K562 (cell line): Measurements from ENCODE around the gene ZDHHC11. TPM values are rescaled to one million over a fixed set of nuclear protein-coding genes. Genes with fewer than 3 reads are reported as not detected.
A peak's percentile ranks its signal among the peaks of the same experiment; 100 is the strongest.

Experiments
- ATAC-seq: fragments of 200-7000 bp; cut with Tn5 transposase; 3 replicates; pipeline ENCODE4 v1.9.1; 2020; ENCODE audit warnings: moderate library complexity
- BruUV-seq: library from RNA; stranded (reverse); fragments of 400-500 nt; replicated peaks from 2 replicates; lab custom pipeline; 2021; lab: Mats Ljungman, UMichigan
- CTCF ChIA-PET: fragments of 300-600 bp; formaldehyde crosslinking; extraction: SDS; loops from one replicate; lab custom pipeline; 2021; ENCODE audit warnings: low intra/inter-chr PET ratio; lab: Yijun Ruan, JAX
- POLR2A ChIA-PET: fragments of 300-600, 350-650 bp; sonication (Branson Sonifier 250); formaldehyde crosslinking; extraction: SDS; loops from one replicate; lab custom pipeline; 2021; ENCODE audit warnings: antibody characterized with exemption, inconsistent platforms; lab: Yijun Ruan, JAX
- DNase-seq, 4 experiments: peaks; one replicate each; pipeline versions ENCODE4 v3.0.0 to v3.0.0-alpha.2; 2011 to 2018; ENCODE audit warnings: low spot score in 3 of 4, mixed read lengths in 3 of 4; ENCODE audit errors: extremely low read depth in 1 of 4
- FAIRE-seq: peaks from 2 replicates; lab custom pipeline; 2011; peaks lifted over from hg19 to GRCh38; lab: Jason Lieb, UNC
- H2AFZ ChIP-seq: 2 replicates; pipeline ENCODE4 v1.6.0; 2011; ENCODE audit warnings: low read depth, low read length, control low read depth, inconsistent platforms
- H3K27ac ChIP-seq: fragments of 200-600 bp; 3 replicates; pipeline ENCODE4 v1.8.0; 2011; ENCODE audit warnings: low read depth, mild to moderate bottlenecking, control low read depth, inconsistent platforms, low read length, moderate library complexity, mixed read lengths; ENCODE audit errors: extremely low read depth
- H3K27me3 ChIP-seq, 2 experiments: fragments of 300-600 bp in 1 of 2; 2 replicates in 1 of 2; 3 replicates in 1 of 2; pipeline versions ENCODE4 v1.6.0 to v1.8.0; 2011; ENCODE audit warnings: inconsistent platforms in 2 of 2, low read length in 2 of 2, mild to moderate bottlenecking in 1 of 2, mixed read lengths in 1 of 2, moderate library complexity in 1 of 2; ENCODE audit not compliant: control insufficient read depth in 2 of 2, insufficient read depth in 2 of 2
- H3K36me3 ChIP-seq: fragments of 300-600 bp; 3 replicates; pipeline ENCODE4 v1.8.0; 2011; ENCODE audit warnings: mild to moderate bottlenecking, low read length, inconsistent platforms; ENCODE audit not compliant: control insufficient read depth, insufficient read depth
- H3K4me1 ChIP-seq, 2 experiments: fragments of 200-600 bp in 1 of 2; replicated peaks in 1 of 2; 2 replicates in 1 of 2; 3 replicates in 1 of 2; pipeline versions ENCODE4 v1.5.1 to v1.8.0; 2011; ENCODE audit warnings: inconsistent platforms in 2 of 2, low read length in 2 of 2, mild to moderate bottlenecking in 1 of 2, mixed read lengths in 1 of 2, moderate library complexity in 1 of 2; ENCODE audit not compliant: control insufficient read depth in 2 of 2, insufficient read depth in 2 of 2
- H3K4me2 ChIP-seq: 2 replicates; pipeline ENCODE4 v1.6.1; 2011; ENCODE audit warnings: low read length, control low read depth, inconsistent platforms, mixed read lengths; ENCODE audit not compliant: insufficient read depth
- H3K4me3 ChIP-seq: fragments of 200-600 bp; sonication (generic), shearing (Covaris generic); 2 replicates; pipeline ENCODE4 v1.5.1; 2016; ENCODE audit warnings: control low read depth, inconsistent platforms
- H3K79me2 ChIP-seq: fragments of 200-600 bp; 3 replicates; pipeline ENCODE4 v1.8.0; 2011; ENCODE audit warnings: low read length, inconsistent platforms; ENCODE audit not compliant: control insufficient read depth, insufficient read depth
- H3K9ac ChIP-seq, 2 experiments: 2 replicates each; pipeline versions ENCODE4 v1.6.0 to v1.6.1; 2011; ENCODE audit warnings: low read depth in 2 of 2, low read length in 2 of 2, control low read depth in 1 of 2, inconsistent platforms in 1 of 2, mild to moderate bottlenecking in 1 of 2, mixed read lengths in 1 of 2; ENCODE audit not compliant: insufficient read depth in 1 of 2
- H3K9me1 ChIP-seq: one replicate; pipeline ENCODE4 v1.6.0; 2011; ENCODE audit warnings: inconsistent platforms, mild to moderate bottlenecking, low read length, moderate library complexity; ENCODE audit not compliant: control insufficient read depth, insufficient read depth
- H3K9me3 ChIP-seq: replicated peaks from 2 replicates; pipeline ENCODE4 v1.5.1; 2011; ENCODE audit warnings: low read depth, low read length, inconsistent platforms; ENCODE audit not compliant: control insufficient read depth, insufficient read depth
- H4K20me1 ChIP-seq: replicated peaks from 2 replicates; pipeline ENCODE4 v1.6.1; 2011; ENCODE audit warnings: low read length, inconsistent platforms, mixed read lengths; ENCODE audit not compliant: control insufficient read depth, insufficient read depth
- CBX1 ChIP-seq: sonication (generic); IDR thresholded peaks from 2 replicates; pipeline ENCODE4 v1.6.1; 2016; ENCODE audit warnings: antibody characterized with exemption, low read depth, mild to moderate bottlenecking
- E2F3 ChIP-seq: fragments of 250-450 bp; sonication (Bioruptor Pico); IDR thresholded peaks from 2 replicates; pipeline ENCODE4 v1.4.0; 2020; ENCODE audit warnings: mild to moderate bottlenecking
- NFIC ChIP-seq: fragments of 450-650 bp; IDR thresholded peaks from 2 replicates; pipeline ENCODE4 v1.6.1; 2017; ENCODE audit warnings: mild to moderate bottlenecking, inconsistent platforms
- ZBTB8A ChIP-seq: fragments of 450-650 bp; IDR thresholded peaks from 2 replicates; pipeline ENCODE4 v1.6.1; 2018; ENCODE audit warnings: mild to moderate bottlenecking, moderate library complexity; ENCODE audit not compliant: partially characterized antibody
- ZNF274 ChIP-seq: IDR thresholded peaks from 2 replicates; pipeline ENCODE4 v1.6.1; 2011; ENCODE audit warnings: low read depth, mild to moderate bottlenecking, low read length, moderate library complexity, borderline replicate concordance
- ZNF589 ChIP-seq: fragments of 200-800 bp; sonication (Bioruptor generic); IDR thresholded peaks from 2 replicates; pipeline ENCODE4 v1.6.1; 2016; ENCODE audit warnings: low read depth, missing genetic modification characterization, missing compliant biosample characterization
- WGBS: fragments of 100-300 bp; shearing (Covaris generic); methylation state at CpG from one replicate; pipeline ENCODE4 v1.1.6; 2016; ENCODE audit warnings: low coverage, mixed read lengths; ENCODE audit not compliant: insufficient coverage; ENCODE audit errors: missing lambda C conversion rate; 5-methylcytosine and 5-hydroxymethylcytosine counted together
- in situ Hi-C: fragments of 300-500 bp; cut with MboI; formaldehyde crosslinking; loops from 4 replicates; pipeline ENCODE4 v1.15.0; 2018; ENCODE audit warnings: inconsistent platforms, mixed read lengths
- intact Hi-C: fragments of 100-400 bp; cut with micrococcal nuclease; formaldehyde crosslinking; loops from 2 replicates; pipeline ENCODE4 v1.14.2; 2022
- polyA plus RNA-seq, 8 experiments: library from polyadenylated mRNA; depleted of rRNA in 4 of 8; stranded (reverse) in 5 of 8; unstranded in 3 of 8; fragments of >200 nt; fragmentation: Nextera tagmentation in 2 of 8; fragmentation: Illumina TruSeq in 1 of 8; extraction: Ambion mirVana in 2 of 8; extraction: Trizol in 1 of 8; gene quantifications; 2 replicates each; pipeline versions ENCODE4 v1.2.1 to v1.2.3, GENCODE V29; 2011 to 2014; ENCODE audit warnings: inconsistent platforms in 1 of 8, missing spikeins in 1 of 8
- total RNA-seq, 7 experiments: library from RNA; depleted of rRNA in 6 of 7; stranded (reverse); fragments of >200 nt in 6 of 7; fragmentation: Illumina TruSeq in 2 of 7; extraction: Trizol in 2 of 7; gene quantifications; 2 replicates each; pipeline versions ENCODE4 v1.2.1 to v1.2.3, GENCODE V29; 2011 to 2021; ENCODE audit warnings: low replicate concordance in 1 of 7
- TF ChIP-seq, protein P1 (sequence below): fragments of 450-650 bp; formaldehyde crosslinking; IDR thresholded peaks from 2 replicates; pipeline ENCODE4 v1.4.0; 2020; ENCODE audit warnings: mild to moderate bottlenecking
- TF ChIP-seq, protein P2 (sequence below): fragments of 250-450 bp; sonication (Bioruptor Pico); IDR thresholded peaks from 2 replicates; pipeline ENCODE4 v1.4.0; 2020
- TF ChIP-seq, protein P3 (sequence below): sonication (generic); formaldehyde crosslinking; IDR thresholded peaks from 2 replicates; pipeline ENCODE4 v1.8.1; 2023; ENCODE audit warnings: mild to moderate bottlenecking, missing genetic modification reagents, moderate library complexity
- TF ChIP-seq, protein P4 (sequence below): fragments of 450-650 bp; IDR thresholded peaks from 2 replicates; pipeline ENCODE4 v1.6.1; 2017; ENCODE audit warnings: mild to moderate bottlenecking, moderate library complexity

Gene ZDHHC11
- total and polyA plus RNA-seq, 9 of the 15 experiments (the other 6 are each of a cell fraction or from before 2014, with no cell fraction given): 0.07 to 2.3 (median 0.52) TPM

DNA sequence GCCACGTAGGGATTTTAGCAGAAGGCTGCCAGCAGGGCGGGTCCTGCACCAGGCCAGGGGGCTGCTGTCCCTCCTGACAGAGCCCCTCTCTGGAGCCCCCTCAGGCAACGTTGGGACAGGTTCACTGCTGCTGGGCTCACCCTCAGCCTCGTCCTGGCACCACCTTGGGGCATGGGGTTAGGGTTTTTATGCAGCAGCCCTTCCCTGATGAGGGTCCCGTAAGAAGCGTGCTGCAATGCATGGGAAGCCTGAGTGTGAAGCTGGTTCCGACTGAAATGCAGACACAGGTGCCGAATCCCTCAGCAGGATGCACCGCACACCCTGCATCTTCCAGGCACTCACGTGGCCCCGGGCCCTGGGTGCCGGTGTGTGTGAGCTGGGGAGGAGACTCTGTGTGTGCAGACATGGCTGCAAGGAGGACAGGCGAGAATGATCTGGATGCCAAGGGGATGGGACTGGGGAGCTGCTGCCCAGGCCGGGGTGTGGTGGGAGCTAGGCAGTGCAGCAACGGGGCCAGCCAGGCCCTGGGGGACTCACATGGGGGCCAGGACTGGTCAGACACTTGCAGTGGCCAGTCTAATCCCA lies 93.3 kb downstream of the ZDHHC11 start:
- peaks cover 39 to 73% of the 10 kb centered on the region in 2 experiments; a peak in 4 of 5 replicates for H3K27me3 ChIP-seq
- peaks cover 0 to 39% of the 10 kb centered on the region in 2 experiments; a peak in 2 of 5 replicates for H3K4me1 ChIP-seq
- POLR2A ChIA-PET: interaction anchor here (0.6 kb wide), 2 partner anchors 86 to 89 kb away, joined by 3 to 4 read pairs; no protein-coding TSS in a partner anchor
- in situ Hi-C loops (loop anchor here (10.0 kb wide), 1 partner anchor 87 kb away; no protein-coding TSS in a partner anchor), intact Hi-C loops (no loop called here)
- WGBS: 2% methylated on average over 15 of the region's 15 CpGs
- peaks cover 22% of the 10 kb centered on the region for H4K20me1 ChIP-seq
- H3K9me1 ChIP-seq: peaks cover 3% of the 10 kb centered on the region
- no TSS peak for BruUV-seq
- FAIRE-seq: no peak
- H3K9me3 ChIP-seq: no peaks in the 10 kb centered on the region
- no peak overlapping the region for H3K4me2 ChIP-seq
- TF ChIP-seq, protein P1, sequence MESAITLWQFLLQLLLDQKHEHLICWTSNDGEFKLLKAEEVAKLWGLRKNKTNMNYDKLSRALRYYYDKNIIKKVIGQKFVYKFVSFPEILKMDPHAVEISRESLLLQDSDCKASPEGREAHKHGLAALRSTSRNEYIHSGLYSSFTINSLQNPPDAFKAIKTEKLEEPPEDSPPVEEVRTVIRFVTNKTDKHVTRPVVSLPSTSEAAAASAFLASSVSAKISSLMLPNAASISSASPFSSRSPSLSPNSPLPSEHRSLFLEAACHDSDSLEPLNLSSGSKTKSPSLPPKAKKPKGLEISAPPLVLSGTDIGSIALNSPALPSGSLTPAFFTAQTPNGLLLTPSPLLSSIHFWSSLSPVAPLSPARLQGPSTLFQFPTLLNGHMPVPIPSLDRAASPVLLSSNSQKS: no peak
- TF ChIP-seq CBX1 (no peak), ZBTB8A (no peak), ZNF589 (CRISPR knock-in tag) (no peak), ZNF274 (no peak), E2F3 (CRISPR knock-in tag) (no peak), NFIC (no peak)
- TF ChIP-seq, protein P2, sequence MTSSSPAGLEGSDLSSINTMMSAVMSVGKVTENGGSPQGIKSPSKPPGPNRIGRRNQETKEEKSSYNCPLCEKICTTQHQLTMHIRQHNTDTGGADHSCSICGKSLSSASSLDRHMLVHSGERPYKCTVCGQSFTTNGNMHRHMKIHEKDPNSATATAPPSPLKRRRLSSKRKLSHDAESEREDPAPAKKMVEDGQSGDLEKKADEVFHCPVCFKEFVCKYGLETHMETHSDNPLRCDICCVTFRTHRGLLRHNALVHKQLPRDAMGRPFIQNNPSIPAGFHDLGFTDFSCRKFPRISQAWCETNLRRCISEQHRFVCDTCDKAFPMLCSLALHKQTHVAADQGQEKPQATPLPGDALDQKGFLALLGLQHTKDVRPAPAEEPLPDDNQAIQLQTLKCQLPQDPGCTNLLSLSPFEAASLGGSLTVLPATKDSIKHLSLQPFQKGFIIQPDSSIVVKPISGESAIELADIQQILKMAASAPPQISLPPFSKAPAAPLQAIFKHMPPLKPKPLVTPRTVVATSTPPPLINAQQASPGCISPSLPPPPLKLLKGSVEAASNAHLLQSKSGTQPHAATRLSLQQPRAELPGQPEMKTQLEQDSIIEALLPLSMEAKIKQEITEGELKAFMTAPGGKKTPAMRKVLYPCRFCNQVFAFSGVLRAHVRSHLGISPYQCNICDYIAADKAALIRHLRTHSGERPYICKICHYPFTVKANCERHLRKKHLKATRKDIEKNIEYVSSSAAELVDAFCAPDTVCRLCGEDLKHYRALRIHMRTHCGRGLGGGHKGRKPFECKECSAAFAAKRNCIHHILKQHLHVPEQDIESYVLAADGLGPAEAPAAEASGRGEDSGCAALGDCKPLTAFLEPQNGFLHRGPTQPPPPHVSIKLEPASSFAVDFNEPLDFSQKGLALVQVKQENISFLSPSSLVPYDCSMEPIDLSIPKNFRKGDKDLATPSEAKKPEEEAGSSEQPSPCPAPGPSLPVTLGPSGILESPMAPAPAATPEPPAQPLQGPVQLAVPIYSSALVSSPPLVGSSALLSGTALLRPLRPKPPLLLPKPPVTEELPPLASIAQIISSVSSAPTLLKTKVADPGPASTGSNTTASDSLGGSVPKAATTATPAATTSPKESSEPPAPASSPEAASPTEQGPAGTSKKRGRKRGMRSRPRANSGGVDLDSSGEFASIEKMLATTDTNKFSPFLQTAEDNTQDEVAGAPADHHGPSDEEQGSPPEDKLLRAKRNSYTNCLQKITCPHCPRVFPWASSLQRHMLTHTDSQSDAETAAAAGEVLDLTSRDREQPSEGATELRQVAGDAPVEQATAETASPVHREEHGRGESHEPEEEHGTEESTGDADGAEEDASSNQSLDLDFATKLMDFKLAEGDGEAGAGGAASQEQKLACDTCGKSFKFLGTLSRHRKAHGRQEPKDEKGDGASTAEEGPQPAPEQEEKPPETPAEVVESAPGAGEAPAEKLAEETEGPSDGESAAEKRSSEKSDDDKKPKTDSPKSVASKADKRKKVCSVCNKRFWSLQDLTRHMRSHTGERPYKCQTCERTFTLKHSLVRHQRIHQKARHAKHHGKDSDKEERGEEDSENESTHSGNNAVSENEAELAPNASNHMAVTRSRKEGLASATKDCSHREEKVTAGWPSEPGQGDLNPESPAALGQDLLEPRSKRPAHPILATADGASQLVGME: no peak
- TF ChIP-seq, protein P3, sequence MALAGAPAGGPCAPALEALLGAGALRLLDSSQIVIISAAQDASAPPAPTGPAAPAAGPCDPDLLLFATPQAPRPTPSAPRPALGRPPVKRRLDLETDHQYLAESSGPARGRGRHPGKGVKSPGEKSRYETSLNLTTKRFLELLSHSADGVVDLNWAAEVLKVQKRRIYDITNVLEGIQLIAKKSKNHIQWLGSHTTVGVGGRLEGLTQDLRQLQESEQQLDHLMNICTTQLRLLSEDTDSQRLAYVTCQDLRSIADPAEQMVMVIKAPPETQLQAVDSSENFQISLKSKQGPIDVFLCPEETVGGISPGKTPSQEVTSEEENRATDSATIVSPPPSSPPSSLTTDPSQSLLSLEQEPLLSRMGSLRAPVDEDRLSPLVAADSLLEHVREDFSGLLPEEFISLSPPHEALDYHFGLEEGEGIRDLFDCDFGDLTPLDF: no peak
- TF ChIP-seq, protein P4, sequence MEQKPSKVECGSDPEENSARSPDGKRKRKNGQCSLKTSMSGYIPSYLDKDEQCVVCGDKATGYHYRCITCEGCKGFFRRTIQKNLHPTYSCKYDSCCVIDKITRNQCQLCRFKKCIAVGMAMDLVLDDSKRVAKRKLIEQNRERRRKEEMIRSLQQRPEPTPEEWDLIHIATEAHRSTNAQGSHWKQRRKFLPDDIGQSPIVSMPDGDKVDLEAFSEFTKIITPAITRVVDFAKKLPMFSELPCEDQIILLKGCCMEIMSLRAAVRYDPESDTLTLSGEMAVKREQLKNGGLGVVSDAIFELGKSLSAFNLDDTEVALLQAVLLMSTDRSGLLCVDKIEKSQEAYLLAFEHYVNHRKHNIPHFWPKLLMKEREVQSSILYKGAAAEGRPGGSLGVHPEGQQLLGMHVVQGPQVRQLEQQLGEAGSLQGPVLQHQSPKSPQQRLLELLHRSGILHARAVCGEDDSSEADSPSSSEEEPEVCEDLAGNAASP: no peak
- TF ChIP-seq, all 486 proteins: peak for 0
- ATAC-seq: no peak
- peak overlapping the region in 1 of 2 experiments; percentile 9; a peak in 1 of 4 replicates for H3K9ac ChIP-seq
- no peaks in the 10 kb centered on the region for H3K36me3 ChIP-seq
- no peak overlapping the region for H3K27ac ChIP-seq
- no peak overlapping the region for H3K4me3 ChIP-seq
- CTCF ChIA-PET: no interaction called here
- peak in 1 of 4 experiments; percentile 11 for DNase-seq
- H3K79me2 ChIP-seq: no peaks in the 10 kb centered on the region
- H2AFZ ChIP-seq: no peak overlapping the region
